ENCODE data around the gene PDP2. TPM values are rescaled to one million over a fixed set of nuclear protein-coding genes. Genes with fewer than 3 reads are reported as not detected.
"Not testable (repeated sequence)": the region's sequence is repeated elsewhere in the genome, so short reads cannot be mapped to it uniquely, and the experiment has no call there.

The PDP2 gene
- total RNA-seq, 1 donor from 2014 or later: 5.1 TPM

DNA sequence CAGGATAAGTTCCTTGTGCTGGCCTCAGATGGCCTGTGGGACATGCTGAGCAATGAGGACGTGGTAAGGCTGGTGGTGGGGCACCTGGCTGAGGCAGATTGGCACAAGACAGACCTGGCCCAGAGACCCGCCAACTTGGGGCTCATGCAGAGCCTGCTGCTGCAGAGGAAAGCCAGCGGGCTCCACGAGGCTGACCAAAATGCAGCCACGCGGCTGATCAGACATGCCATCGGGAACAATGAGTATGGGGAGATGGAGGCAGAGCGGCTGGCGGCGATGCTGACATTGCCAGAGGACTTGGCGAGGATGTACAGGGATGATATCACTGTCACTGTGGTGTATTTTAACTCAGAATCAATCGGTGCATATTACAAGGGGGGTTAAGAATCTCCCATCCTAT, 5.2 kb downstream of the PDP2 start:
- DNase-seq (ENCODE audit: low read depth in 2 of 2): no peak

DNA sequence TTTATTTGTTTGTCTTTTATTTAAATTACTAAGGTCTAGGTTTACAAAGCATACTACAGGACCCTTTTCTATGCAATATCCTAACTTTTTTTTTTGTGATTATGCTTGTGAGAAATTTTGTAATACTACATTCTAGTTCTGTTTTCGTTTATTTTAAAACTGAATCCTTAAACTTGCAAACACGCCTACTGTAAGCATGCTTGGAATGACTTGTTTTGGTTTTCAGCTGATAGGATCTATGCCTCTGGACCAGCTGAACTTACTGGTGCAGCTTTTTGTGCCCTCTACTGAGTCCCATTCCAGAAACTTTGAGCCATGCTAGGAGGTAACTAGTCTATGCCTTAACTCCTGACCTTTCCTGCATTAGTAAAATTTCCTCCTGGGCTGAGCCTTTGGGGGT, 6.0 kb downstream of the PDP2 start:
- no peak for DNase-seq (ENCODE audit: low read depth in 2 of 2)

DNA sequence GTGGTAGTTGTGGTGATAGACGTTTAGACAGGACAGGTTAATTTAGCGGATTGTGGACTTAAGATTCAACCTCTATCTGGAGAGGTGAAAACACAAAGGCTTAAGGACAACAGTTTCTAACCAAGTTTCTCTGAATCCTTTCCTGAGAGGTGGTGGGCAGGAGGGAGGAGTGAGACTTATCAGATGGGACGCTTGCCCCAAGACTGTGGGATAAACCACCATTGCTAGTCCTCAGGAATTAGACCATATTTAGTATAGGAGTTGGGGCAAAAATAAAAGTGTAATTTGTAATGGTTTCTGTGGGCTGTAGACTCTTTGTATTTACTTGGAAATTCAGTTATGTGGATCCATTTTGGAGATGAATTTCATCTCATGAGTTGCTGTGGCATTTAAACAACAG, 6.6 kb downstream of the PDP2 start:
- no peak for DNase-seq (ENCODE audit: low read depth in 2 of 2)

DNA sequence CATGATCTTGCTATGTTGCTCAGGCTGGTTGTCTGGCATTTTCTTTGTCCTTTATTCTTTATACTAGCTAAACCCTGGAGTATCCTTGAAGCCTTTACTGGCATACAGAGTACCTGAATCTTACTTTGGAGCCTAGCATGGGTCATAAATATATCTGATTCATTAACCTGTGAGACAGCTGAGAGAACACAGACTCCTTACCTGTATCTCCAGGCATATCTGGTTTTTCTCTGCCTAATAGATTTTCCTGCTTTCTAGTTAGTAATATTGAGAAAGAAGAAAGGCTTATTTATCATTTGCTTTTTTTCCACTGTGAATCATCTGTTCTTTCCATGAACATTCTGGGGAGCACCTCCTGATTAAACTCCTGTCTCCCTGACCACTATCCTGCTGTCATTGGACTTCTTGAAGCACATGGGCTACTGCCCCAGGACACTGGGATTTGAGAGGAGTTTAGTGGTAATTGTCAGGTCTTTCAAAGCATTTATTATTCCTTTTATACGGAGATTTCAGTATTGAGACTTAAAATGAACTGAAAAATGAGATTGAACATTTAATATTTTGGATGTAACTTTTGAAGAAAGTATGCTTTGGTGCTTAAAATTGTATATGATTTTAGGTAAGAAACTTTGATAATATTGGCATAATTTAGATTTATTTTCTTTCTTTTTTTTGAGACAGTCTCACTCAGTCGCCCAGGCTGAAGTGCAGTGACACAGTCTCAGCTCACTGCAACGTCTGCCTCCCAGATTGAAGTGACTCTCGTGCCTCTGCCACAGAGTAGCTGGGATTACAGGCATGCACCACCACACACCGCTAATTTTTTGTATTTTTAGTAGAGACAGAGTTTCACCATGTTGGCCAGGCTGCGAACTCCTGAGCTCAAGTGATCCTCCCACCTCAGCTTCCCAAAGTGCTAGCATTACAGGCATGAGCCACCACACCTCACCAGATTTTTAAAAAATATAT, 8.6 kb downstream of the PDP2 start:
- DNase-seq (ENCODE audit: low read depth in 2 of 2): no peak

DNA sequence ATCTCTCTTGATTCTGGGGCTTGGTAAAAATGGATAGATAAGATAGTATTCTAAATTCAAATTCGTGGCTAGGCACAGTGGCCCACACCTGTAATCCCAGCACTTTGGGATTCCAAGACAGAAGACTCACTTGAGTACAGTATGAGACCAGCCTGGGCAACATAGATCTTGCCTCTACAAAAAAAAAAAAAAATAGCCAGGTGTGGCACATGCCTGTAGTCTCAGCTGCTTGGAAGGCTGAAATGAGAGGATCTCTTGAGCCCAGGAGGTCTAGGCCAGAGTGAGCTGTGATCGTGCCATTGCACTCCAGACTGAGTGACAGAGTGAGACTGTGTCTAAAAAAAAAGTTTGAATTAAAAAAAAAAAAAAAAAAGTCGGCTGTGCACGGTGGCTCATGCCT, 9.3 kb downstream of the PDP2 start:
- DNase-seq (ENCODE audit: low read depth in 2 of 2): no peak

DNA sequence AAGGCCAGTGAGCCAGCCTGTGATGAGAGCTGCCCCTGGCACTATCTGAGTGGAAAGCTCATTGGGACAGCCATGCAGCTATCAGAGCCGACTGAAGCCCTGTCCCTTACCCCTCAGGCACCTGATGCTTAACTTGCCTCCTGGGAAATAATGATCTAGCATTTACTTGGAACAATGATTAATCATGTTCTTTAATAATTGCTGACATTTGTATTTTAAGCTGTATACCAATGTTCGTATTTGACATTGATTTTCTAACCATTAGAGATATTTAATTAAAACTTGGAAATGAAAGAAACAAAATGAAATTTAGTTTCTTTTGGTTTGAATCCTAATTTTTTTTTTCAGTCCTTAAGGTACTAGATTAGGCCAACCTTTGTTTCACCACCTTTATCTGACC, 10.5 kb downstream of the PDP2 start:
- no peak for DNase-seq (ENCODE audit: low read depth in 2 of 2)

DNA sequence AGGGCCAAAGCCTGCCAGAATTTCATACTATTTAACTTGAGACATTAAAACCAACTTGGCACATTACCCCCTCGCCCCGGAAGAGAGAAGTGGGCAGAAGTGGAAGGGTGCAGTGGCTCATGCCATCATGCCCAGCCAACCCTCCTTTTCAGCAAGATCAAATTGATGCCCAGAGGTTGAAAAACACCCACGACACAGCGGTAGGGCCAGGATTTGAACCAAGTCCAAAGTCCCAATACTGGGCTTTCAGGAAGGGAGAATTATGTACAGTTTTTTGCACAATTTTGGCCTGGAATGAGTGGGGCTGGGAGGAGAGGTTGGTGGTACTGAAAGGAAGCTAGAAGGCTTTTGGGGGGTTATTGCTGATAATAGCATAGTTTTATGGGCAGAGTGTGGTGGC, 11.0 kb downstream of the PDP2 start:
- no peak for DNase-seq (ENCODE audit: low read depth in 2 of 2)

DNA sequence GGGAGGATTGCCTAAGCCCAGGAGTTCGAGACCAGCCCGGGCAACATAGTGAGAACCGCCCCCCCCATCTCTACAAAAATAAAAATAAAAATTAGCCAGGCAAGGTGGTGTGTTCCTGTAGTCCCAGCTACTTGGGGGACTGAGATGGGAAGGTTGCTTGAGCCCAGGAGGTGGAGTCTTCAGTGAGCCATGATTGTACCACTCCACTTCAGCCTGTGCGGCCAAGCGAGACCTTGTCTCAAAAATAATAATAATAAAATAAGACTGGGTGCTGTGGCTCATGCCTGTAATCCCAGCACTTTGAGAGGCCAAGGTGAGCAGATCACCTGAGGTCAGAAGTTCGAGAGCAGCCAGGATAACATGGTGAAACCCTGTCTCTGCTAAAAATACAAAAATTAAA, 11.5 kb downstream of the PDP2 start:
- no peak for DNase-seq (ENCODE audit: low read depth in 2 of 2)

DNA sequence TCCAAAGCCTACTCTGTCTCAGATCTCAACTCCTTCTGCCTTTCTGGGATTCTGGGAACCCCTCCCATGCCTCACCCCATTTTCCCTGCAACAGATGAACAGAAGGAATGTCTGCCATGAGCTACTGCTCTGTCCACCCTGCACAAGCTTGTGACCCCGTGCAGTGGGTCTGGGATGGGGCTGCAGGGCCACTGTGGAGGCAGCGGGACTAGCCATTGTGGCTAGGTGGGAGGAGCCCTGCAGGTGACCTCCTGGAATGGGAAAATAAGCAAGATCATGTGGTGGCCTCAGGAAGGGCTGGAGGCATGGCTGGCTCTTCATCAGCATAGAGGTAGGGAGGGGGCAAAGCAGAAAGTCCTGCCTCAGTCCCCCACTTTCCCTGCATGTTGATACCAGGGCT, 13.7 kb downstream of the PDP2 start:
- DNase-seq (ENCODE audit: low read depth in 2 of 2): no peak

DNA sequence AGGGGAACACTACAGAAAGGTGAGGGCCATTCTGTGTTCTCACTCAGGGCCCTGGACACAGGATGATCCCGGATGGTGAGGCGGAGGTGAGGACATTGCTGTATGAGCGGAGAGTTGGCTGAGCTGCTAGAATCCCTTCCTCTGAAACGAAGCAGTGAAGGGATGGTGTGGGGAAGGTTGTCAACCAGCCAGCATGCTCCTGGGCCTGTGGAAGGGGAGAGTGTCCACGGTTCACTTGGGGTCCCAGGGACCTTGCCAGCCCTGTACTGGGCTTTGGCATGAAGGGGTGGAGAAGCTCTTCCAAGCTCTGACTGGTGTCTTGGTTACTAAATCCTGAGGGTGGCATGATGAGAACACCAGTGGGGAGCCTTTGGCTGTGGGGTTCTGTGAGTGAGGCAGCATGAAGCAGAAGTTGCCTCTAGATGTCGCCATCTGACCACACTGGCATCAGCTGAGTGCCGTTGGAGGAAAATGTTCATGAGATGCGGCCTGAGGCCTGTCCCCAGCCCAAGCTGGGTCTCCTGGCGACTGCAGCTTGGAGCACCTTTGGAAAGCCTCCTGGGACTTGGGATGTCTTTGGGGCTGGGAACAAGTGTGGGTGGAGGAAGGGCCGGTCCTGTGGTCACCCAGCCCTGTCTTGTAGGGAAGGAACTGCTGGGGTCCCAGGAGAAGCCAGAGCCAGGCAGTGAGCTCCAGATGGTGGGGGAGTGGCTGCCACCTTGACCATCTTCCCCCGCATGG, 14.8 kb downstream of the PDP2 start:
- peak; percentile 56 to 74 for DNase-seq (ENCODE audit: low read depth in 2 of 2)

DNA sequence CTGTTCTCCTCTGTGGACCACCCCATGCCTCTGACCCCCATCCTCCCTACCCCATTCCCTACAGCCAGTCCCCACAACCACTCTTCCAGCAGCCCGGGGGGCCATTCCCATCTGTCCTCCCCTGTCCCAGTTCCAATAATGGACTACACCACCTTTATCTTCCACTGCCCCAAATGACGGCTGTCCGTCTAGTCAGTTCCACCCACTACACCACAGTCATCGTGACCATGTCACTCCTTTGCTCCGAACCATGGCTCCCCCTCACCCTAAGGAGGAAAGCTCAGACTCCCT, 15.3 kb downstream of the PDP2 start:
- DNase-seq (ENCODE audit: low read depth in 2 of 2): no peak

DNA sequence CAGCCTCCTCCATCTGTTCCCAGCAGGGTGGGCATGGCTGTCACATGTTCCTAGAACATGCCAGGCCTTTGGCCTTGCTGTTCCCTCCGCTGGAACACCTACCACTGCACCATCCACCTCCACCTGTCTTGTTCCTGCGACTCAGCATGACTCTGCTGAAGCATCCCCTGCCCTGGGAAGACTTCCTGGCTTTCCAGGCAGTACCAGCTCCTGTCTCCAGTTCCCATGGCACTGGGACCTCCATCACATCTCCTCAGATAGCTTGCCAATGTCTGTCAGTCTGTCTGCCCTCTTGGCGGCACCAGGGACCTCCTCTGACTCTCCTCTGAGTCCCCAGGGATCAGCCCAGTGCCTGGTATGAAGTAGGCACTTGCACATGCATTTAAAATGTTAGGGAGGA, 15.7 kb downstream of the PDP2 start:
- no peak for DNase-seq (ENCODE audit: low read depth in 2 of 2)

DNA sequence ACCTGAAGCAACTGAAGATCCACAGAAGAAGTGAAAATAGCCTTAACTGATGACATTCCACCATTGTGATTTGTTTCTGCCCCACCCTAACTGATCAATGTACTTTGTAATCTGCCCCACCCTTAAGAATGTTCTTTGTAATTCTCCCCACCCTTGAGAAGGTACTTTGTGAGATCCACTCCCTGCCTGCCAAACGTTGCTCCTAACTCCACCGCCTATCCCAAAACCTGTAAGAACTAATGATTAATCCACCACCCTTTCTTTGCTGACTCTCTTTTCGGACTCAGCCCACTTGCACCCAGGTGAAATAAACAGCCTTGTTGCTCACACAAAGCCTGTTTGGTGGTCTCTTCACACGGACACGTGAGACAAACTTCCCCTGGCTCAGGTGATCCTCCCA, 16.4 kb downstream of the PDP2 start:
- not testable (repeated sequence) for DNase-seq (ENCODE audit: low read depth in 2 of 2)

DNA sequence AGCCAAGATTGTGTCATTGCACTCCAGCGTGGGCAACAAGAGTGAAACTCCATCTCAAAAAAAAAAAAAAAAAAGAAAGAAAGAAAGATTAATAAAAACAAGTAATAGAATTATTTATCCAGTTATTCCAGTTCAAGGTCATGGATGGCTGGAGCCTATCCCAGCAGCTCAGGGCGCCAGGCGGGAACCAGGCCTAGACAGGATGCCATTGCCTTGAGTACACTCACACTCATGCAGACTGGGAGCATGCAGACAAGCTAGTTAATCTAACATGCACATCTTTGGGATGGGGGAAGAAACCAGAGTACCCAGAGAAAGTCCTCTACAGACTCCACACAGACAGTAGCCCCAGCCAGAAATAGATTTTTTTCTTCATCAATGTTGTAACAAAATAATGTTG, 17.9 kb downstream of the PDP2 start:
- no peak for DNase-seq (ENCODE audit: low read depth in 2 of 2)

DNA sequence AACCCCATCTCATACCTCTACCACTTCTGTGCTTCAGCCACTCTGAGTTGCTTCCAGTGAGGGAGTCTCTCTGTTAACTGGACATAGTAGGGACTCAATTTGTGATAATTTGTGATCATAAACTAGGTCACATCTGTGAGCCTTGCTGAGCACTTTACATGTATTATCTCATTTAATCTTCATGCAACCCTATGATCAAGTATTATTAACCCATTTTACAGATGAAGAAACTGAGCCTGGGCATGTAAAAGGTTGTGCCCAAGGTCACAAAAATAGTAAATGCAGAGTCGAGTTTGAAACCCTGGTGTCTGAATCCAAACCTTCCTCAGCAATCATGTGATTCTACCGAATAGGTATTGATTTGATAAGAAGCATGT, 18.6 kb downstream of the PDP2 start:
- no peak for DNase-seq (ENCODE audit: low read depth in 2 of 2)

DNA sequence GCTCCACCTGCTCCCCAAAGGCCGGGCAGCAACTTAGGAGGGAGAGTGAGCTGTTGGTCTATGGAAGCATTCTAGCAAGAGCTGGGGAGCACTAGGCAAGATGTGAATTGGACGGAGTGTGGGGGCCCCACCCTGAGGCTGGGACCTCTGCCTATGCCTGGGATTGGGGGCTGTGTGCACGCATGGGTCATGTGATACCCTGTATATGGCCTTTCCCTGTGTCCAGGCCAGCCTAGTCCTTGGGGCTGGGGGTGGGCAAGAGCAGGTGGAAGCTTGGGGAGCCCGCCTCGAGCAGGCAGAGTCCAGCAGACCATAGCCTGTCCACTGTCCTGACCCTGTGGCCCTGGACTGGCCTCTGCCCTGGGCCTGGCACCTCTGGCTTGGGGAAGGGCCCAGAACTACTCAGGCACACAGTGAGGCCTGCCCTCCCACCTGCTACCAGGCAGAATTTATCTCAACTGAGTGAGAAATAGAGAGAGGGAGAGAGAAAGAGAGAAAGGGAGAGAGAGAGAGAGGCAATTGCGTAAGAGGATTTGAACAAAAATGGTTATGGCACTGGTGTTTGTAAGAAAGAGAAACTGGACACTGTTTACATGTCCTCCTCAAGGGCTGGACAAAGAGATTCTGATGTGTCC, 19.1 kb downstream of the PDP2 start:
- no peak for DNase-seq (ENCODE audit: low read depth in 2 of 2)

DNA sequence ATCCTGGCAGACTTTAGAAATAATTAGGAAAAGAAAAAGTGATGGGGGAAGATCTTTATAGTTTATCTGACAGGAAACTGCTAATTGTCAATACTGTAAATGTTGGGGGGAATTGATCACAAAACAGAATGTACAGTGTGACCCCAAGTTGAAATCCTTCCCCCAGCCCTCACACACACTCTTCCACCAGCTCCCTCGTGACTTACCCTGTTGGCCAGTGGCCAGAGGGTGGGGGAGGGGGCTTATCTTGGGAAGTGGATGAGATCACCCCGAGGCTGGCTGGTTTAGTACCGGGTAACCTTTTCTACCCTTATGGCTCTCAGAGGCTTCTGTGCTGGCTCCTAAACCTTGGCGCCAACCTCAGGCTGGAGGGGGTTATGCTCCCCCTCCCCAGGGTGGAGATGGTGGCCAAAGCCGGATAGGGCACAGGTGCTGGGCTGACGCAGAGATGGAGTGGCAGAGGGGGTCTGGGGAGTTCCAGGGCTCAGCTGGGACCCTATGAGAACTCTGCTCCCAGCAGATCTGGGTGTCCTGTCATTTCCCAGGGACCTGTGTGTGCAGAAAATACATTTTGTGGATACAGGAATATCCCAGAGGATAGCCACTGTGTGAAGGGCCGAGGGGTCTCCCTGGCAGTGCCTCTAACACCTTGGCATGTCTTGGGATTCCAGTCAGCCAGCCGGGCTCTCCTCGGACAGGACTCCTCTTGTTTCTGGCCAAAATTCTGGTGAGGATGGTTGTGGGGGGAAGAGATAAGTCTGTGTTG, 19.8 kb downstream of the PDP2 start:
- DNase-seq (ENCODE audit: low read depth in 2 of 2): peak in 1 of 2 donors; percentile 61

DNA sequence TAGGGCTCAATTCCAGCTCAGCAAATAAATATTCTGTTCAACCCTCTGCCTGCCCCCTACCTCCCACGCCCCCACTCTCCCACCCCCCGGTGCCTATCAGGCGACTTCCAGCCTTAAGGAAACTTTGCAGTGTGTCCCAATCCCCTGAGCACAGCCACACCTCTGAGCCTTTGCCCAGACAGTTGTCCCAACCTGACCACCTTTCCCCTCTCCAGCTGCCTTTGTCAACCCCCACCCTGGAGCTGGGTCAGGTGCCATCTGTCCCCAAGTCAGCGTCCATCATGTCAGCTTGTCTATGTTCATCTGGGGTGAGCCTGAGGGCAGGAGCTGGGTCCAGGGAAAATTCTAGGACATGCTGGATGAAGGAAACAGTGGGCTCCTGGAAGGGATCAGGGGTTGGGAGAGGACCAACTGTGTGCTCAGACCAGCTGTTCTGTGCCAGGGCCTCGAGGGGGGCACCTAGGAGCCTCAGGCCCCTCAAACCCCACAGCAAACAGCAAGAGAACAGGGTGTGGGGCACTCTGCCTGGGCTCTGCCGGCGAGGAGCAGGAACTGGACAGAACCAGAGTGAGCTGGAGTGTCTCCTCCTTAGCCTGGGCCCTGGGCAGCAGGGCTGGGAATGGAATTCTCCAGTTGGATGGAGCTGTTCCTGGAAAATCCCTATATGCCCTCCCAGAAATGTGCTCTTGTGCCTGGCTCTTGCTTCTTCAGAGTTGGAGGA, 20.6 kb downstream of the PDP2 start:
- no peak for DNase-seq (ENCODE audit: low read depth in 2 of 2)

DNA sequence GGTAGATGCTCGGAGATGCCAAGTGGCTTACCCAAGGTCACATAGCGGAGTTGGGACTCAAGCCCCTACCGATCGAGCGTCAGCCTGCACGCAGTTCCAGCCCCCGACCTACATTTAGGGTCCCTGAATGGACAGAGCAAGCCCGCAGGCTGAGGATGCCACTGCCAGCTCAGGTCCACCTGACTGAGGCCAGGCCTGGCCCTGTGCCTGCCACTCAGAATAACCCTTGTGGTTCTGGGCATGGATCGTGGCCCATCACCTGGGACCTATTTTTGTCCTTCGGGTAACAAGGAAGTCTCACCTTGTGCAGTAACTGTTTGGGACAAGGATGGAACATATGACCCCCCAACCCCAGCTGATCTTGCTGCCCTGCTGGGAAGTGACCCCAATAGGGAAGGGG, 21.3 kb downstream of the PDP2 start:
- no peak for DNase-seq (ENCODE audit: low read depth in 2 of 2)

DNA sequence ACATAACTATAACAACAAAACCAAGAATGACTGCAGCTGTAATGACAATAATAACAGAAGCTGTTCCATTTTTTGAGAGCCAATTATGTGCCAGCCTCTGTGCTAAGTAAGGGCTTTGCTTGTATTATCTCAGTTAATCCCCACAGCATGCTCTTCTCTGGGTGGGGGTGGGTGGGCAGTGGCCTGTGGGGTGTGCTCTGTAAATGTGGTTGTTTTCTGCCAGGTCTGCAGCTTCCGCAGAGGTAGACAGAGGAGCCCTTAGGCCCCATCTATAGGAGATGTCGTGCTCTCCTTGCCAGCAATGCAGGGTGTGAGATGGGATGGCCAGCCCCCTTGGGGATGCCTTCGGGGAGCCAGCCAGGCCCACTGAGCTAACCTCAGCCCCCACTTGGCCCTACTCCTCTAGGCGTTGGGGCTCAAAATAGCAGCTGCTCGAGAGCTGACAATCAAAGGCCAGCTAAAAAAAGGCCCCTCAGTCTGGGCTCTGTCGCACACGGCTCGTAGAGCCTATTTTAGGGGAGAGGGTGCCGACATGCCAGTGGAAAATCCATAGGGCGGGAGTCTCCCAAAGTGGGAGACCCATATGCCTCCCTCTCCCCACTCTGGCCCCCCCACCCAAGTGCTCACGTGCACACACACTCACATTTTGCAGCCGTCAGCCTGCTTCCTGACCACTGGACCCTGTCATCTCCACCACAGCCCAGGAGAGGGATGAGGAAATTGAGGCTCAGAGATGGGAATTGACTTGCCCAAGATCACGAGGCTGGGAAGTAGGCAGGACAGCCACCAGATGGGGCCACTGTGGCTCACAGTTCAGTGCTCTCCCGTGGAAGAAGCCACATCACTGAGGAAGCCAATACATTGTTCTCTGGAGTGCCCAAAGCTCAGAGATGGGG, 22.6 kb downstream of the PDP2 start:
- DNase-seq (ENCODE audit: low read depth in 2 of 2): no peak

Data from dermis microvascular lymphatic vessel endothelial cell (primary cell).